ENCODE measurements around the gene POMT2. TPM values are rescaled to one million over a fixed set of nuclear protein-coding genes. Genes with fewer than 3 reads are reported as not detected.
"Not testable (repeated sequence)": the region's sequence is repeated elsewhere in the genome, so short reads cannot be mapped to it uniquely, and the experiment has no call there.

Gene POMT2
- total and polyA plus RNA-seq, 4 experiments from 2014 or later, result 0.86 to 15.2 (median 7.1) TPM

DNA sequence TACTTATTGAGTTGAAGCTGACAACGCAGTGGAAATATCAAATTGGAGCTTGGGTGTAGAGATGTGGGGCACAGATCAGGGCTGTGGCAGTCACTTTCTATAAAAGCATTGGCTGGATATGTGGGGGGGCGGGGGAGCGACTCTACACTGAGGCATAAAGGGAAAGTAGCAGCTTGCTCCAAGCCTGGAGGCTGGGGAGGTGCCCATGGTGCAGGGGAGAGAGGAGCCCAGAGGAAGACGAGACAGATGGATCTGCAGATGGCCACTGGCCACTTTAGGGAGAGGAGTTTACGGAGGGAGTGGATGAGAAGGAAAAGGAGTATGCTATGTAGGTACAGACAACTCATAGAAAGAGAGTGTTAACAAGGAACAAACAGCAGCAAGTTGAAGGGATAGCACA lies 36.2 kb downstream of the POMT2 start:
- no peaks in the 10 kb centered on the region for H3K27me3 ChIP-seq (ENCODE audit: insufficient read depth, low read length)
- ChIA-PET POLR2A (ENCODE audit: partially characterized antibody) (no interaction called here), CTCF (ENCODE audit: partially characterized antibody) (interaction anchor here (1.0 kb wide), 1 partner anchor 9 kb away, joined by 3 read pairs; no protein-coding TSS in a partner anchor)
- no peaks in the 10 kb centered on the region for H3K27me3 Mint-ChIP-seq
- H3K4me3 ChIP-seq (ENCODE audit: low read length in 2 of 2), result no peak overlapping the region
- H3K9me3 Mint-ChIP-seq, result no peaks in the 10 kb centered on the region
- intact Hi-C loops (cut with micrococcal nuclease), result no loop called here
- H3K27ac Mint-ChIP-seq, result peak overlapping the region in 1 of 7 donors; percentile 44
- H3K36me3 Mint-ChIP-seq, result peaks cover 39 to 46% of the 10 kb centered on the region in 2 donors
- no peaks in the 10 kb centered on the region for H3K36me3 ChIP-seq (ENCODE audit: insufficient read depth, low read length)
- no peak overlapping the region for H3K4me3 Mint-ChIP-seq
- no peaks in the 10 kb centered on the region for H3K4me1 Mint-ChIP-seq
- H3K9me3 ChIP-seq (ENCODE audit: control insufficient read depth in 1 of 2, low read length in 2 of 2), result no peaks in the 10 kb centered on the region
- no peaks in the 10 kb centered on the region for H3K4me1 ChIP-seq (ENCODE audit: insufficient read depth, low read length)
- DNase-seq, result no peak
- H3K27ac ChIP-seq (ENCODE audit: low read depth, low read length), result no peak overlapping the region

GRCh38 chr14:77284066-77284465 lies 36.6 kb downstream of the POMT2 start:
- no peak overlapping the region for H3K27ac ChIP-seq (ENCODE audit: low read depth, low read length)
- CTCF ChIA-PET (ENCODE audit: partially characterized antibody), result interaction anchor here (1.0 kb wide), 1 partner anchor 9 kb away, joined by 3 read pairs; no protein-coding TSS in a partner anchor
- no peaks in the 10 kb centered on the region for H3K36me3 ChIP-seq (ENCODE audit: insufficient read depth, low read length)
- peaks cover 39 to 49% of the 10 kb centered on the region in 2 donors for H3K36me3 Mint-ChIP-seq
- H3K4me1 Mint-ChIP-seq, result no peaks in the 10 kb centered on the region
- H3K27ac Mint-ChIP-seq, result no peak overlapping the region
- intact Hi-C loops (cut with micrococcal nuclease), result no loop called here
- H3K9me3 ChIP-seq (ENCODE audit: control insufficient read depth in 1 of 2, low read length in 2 of 2), result no peaks in the 10 kb centered on the region
- POLR2A ChIA-PET (ENCODE audit: partially characterized antibody), result no interaction called here
- no peaks in the 10 kb centered on the region for H3K27me3 Mint-ChIP-seq
- no peak overlapping the region for H3K4me3 Mint-ChIP-seq
- H3K9me3 Mint-ChIP-seq, result no peaks in the 10 kb centered on the region
- no peak overlapping the region for H3K4me3 ChIP-seq (ENCODE audit: low read length in 2 of 2)
- no peaks in the 10 kb centered on the region for H3K4me1 ChIP-seq (ENCODE audit: insufficient read depth, low read length)
- no peak for DNase-seq
- H3K27me3 ChIP-seq (ENCODE audit: insufficient read depth, low read length), result no peaks in the 10 kb centered on the region

GRCh38 chr14:77281852-77282410 lies 38.8 kb downstream of the POMT2 start:
- H3K36me3 Mint-ChIP-seq, result peaks cover 38 to 46% of the 10 kb centered on the region in 2 donors
- no peak for DNase-seq
- H3K27me3 ChIP-seq (ENCODE audit: insufficient read depth, low read length), result no peaks in the 10 kb centered on the region
- no peak overlapping the region for H3K27ac Mint-ChIP-seq
- H3K9me3 Mint-ChIP-seq, result no peaks in the 10 kb centered on the region
- no peak overlapping the region for H3K4me3 Mint-ChIP-seq
- no peaks in the 10 kb centered on the region for H3K27me3 Mint-ChIP-seq
- H3K4me3 ChIP-seq (ENCODE audit: low read length in 2 of 2), result no peak overlapping the region
- H3K4me1 ChIP-seq (ENCODE audit: insufficient read depth, low read length), result no peaks in the 10 kb centered on the region
- no peaks in the 10 kb centered on the region for H3K36me3 ChIP-seq (ENCODE audit: insufficient read depth, low read length)
- intact Hi-C loops (cut with micrococcal nuclease), result no loop called here
- no peak overlapping the region for H3K27ac ChIP-seq (ENCODE audit: low read depth, low read length)
- no peaks in the 10 kb centered on the region for H3K4me1 Mint-ChIP-seq
- H3K9me3 ChIP-seq (ENCODE audit: control insufficient read depth in 1 of 2, low read length in 2 of 2), result no peaks in the 10 kb centered on the region
- ChIA-PET POLR2A (ENCODE audit: partially characterized antibody) (no interaction called here), CTCF (ENCODE audit: partially characterized antibody) (interaction anchor here (1.1 kb wide), 1 partner anchor 34 kb away, joined by 3 read pairs; no protein-coding TSS in a partner anchor)

GRCh38 chr14:77280921-77281320 lies 39.8 kb downstream of the POMT2 start:
- CTCF ChIA-PET (ENCODE audit: partially characterized antibody); H3K9me3 Mint-ChIP-seq: not testable (repeated sequence)

GRCh38 chr14:77279719-77280118 lies 41.0 kb downstream of the POMT2 start:
- DNase-seq, result no peak
- Histone ChIP-seq H3K27me3 (ENCODE audit: insufficient read depth, low read length) (no peaks in the 10 kb centered on the region), H3K27ac (ENCODE audit: low read depth, low read length) (no peak overlapping the region), H3K9me3 (ENCODE audit: control insufficient read depth in 1 of 2, low read length in 2 of 2) (no peaks in the 10 kb centered on the region), H3K4me1 (ENCODE audit: insufficient read depth, low read length) (no peaks in the 10 kb centered on the region), H3K4me3 (ENCODE audit: low read length in 2 of 2) (no peak overlapping the region), H3K36me3 (ENCODE audit: insufficient read depth, low read length) (no peaks in the 10 kb centered on the region)
- ChIA-PET CTCF (ENCODE audit: partially characterized antibody) (no interaction called here), POLR2A (ENCODE audit: partially characterized antibody) (no interaction called here)
- intact Hi-C loops (cut with micrococcal nuclease), result no loop called here
- Mint-ChIP-seq H3K4me1 (no peaks in the 10 kb centered on the region), H3K9me3 (peaks cover 0 to 1% (median 0%) of the 10 kb centered on the region in 8 donors), H3K27me3 (no peaks in the 10 kb centered on the region), H3K27ac (no peak overlapping the region), H3K36me3 (peaks cover 21 to 30% of the 10 kb centered on the region in 2 donors), H3K4me3 (no peak overlapping the region)

More at GRCh38 chr14:77280921-77281320, 39.8 kb downstream of the POMT2 start:
- DNase-seq; H3K4me1 ChIP-seq (ENCODE audit: insufficient read depth, low read length); H3K9me3 ChIP-seq (ENCODE audit: control insufficient read depth in 1 of 2, low read length in 2 of 2); H3K27ac ChIP-seq (ENCODE audit: low read depth, low read length); intact Hi-C loops (cut with micrococcal nuclease); H3K36me3 ChIP-seq (ENCODE audit: insufficient read depth, low read length); H3K4me3 Mint-ChIP-seq; H3K4me1 Mint-ChIP-seq; H3K4me3 ChIP-seq (ENCODE audit: low read length in 2 of 2); H3K27me3 Mint-ChIP-seq; H3K27me3 ChIP-seq (ENCODE audit: insufficient read depth, low read length); POLR2A ChIA-PET (ENCODE audit: partially characterized antibody); H3K27ac Mint-ChIP-seq: not testable (repeated sequence)
- peaks cover 32 to 41% of the 10 kb centered on the region in 2 donors for H3K36me3 Mint-ChIP-seq

DNA sequence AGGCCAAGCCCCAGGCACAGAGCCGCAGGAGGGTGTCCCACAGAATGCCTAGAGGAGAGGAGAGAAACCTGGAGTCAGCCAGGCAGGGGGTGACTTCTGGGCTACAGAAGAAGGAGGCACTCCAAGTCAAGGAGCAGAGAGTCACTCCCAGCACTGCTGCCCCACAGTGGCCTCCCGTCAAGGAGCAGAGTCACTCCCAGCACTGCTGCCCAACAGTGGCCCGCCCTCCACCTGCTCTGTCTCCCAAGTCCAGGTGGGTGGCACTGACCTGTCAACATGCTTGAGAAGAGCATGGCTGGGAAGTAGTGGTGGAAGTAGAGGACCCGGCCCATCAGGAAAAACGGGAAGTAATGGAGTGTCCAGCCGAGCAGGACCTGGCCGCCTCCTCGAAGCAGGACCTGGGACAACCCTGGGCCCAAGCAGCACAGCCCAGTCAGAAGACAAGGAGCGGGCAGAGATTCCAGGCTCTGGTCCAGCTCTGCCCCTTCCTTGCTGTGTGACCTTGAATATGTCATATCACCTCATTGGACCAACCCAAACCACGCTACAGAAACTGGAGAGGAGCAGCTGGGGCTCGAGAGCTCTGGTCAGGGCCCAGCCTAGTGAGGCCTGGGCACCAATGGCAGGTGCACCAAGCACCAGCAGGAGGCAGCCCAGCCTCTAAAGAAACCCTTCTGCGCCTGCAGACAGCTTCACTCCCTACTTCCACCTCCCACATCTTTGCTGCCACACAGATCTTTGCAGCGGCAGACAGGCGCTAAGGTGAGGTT lies 42.0 kb downstream of the POMT2 start:
- Mint-ChIP-seq H3K36me3 (peaks cover 11 to 21% of the 10 kb centered on the region in 2 donors), H3K4me3 (no peak overlapping the region), H3K4me1 (no peaks in the 10 kb centered on the region), H3K9me3 (peaks cover 0 to 1% (median 0%) of the 10 kb centered on the region in 8 donors), H3K27me3 (peaks cover 0 to 2% of the 10 kb centered on the region in 2 donors), H3K27ac (no peak overlapping the region)
- H3K36me3 ChIP-seq (ENCODE audit: insufficient read depth, low read length), result no peaks in the 10 kb centered on the region
- no peaks in the 10 kb centered on the region for H3K9me3 ChIP-seq (ENCODE audit: control insufficient read depth in 1 of 2, low read length in 2 of 2)
- CTCF ChIA-PET (ENCODE audit: partially characterized antibody), result interaction anchor here (1.0 kb wide), 1 partner anchor 38 kb away, joined by 3 read pairs; no protein-coding TSS in a partner anchor
- H3K27ac ChIP-seq (ENCODE audit: low read depth, low read length), result no peak overlapping the region
- intact Hi-C loops (cut with micrococcal nuclease), result no loop called here
- no peaks in the 10 kb centered on the region for H3K4me1 ChIP-seq (ENCODE audit: insufficient read depth, low read length)
- POLR2A ChIA-PET (ENCODE audit: partially characterized antibody), result no interaction called here
- DNase-seq, result no peak
- H3K4me3 ChIP-seq (ENCODE audit: low read length in 2 of 2), result no peak overlapping the region
- H3K27me3 ChIP-seq (ENCODE audit: insufficient read depth, low read length), result no peaks in the 10 kb centered on the region

DNA sequence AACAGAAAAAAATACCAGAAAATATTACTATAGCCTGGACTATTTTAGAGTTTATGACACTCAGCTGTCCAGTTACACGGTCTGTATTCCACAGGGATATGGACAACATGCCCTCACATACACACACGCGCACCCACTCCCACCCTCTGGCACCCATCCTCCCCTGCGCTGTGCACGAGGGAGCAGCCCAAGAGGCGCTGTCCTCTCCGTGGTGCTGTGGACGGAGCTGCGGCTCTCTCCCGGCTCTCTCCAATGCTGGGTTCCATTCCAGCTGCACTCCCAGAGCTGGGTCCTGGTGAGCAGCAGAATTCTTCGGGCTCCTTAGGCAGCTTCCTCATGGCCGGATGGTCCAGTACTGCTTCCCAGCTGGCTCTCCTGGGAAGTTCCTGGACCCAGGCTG lies 43.7 kb downstream of the POMT2 start:
- H3K36me3 Mint-ChIP-seq, result peaks cover 7 to 9% of the 10 kb centered on the region in 2 donors
- H3K27me3 Mint-ChIP-seq, result peaks cover 7 to 9% of the 10 kb centered on the region in 2 donors
- ChIA-PET CTCF (ENCODE audit: partially characterized antibody) (no interaction called here), POLR2A (ENCODE audit: partially characterized antibody) (no interaction called here)
- DNase-seq, result no peak
- no peak overlapping the region for H3K4me3 Mint-ChIP-seq
- intact Hi-C loops (cut with micrococcal nuclease), result no loop called here
- no peaks in the 10 kb centered on the region for H3K9me3 ChIP-seq (ENCODE audit: control insufficient read depth in 1 of 2, low read length in 2 of 2)
- no peak overlapping the region for H3K27ac ChIP-seq (ENCODE audit: low read depth, low read length)
- no peak overlapping the region for H3K4me3 ChIP-seq (ENCODE audit: low read length in 2 of 2)
- H3K27ac Mint-ChIP-seq, result no peak overlapping the region
- H3K9me3 Mint-ChIP-seq, result peaks cover 0 to 1% (median 0%) of the 10 kb centered on the region in 8 donors
- no peaks in the 10 kb centered on the region for H3K27me3 ChIP-seq (ENCODE audit: insufficient read depth, low read length)
- H3K4me1 ChIP-seq (ENCODE audit: insufficient read depth, low read length), result no peaks in the 10 kb centered on the region
- H3K4me1 Mint-ChIP-seq, result no peaks in the 10 kb centered on the region
- H3K36me3 ChIP-seq (ENCODE audit: insufficient read depth, low read length), result no peaks in the 10 kb centered on the region

All from CD4-positive, alpha-beta memory T cell (primary cell).